ENCODE results near the gene SYT1. TPM values are rescaled to one million over a fixed set of nuclear protein-coding genes. Genes with fewer than 3 reads are reported as not detected.

The SYT1 gene
- total and polyA plus RNA-seq, 2 of the 4 experiments (the other 2 are of a cell fraction) = 2.8 to 3.0 TPM

DNA sequence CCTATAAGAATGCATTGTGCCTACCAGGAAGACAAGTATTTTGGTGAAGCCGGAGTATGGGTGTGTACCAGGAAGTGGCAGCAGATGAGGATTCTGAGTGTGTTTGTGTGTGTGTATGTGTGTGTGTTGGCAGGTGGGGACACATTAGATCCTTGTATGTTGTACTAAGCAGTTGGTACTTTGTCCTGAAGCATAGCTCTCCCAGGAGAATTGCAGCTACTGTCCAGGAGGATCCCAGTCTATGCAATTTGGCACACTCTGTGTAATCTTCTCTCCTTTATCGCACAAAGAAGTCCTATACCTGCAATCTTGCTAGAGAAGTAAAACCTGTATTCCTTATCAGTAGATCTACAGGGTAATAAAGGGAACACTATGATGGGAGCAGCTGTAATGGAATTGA is 549.7 kb downstream of the SYT1 start:
- ATAC-seq (ENCODE audit: low read depth) = no peak

More for the DNA sequence above, 549.7 kb downstream of the SYT1 start:
- peak overlapping the region; percentile 56 for H3K14ac ChIP-seq (replicated peaks; ENCODE audit: low read depth, low read length)
- no peak for DNase-seq
- H3K4me3 ChIP-seq (ENCODE audit: insufficient read depth, low read depth, low read length) = no peak overlapping the region
- POLR2A ChIA-PET (ENCODE audit: unreplicated experiment) = no interaction called here
- 0 out of 2 replicates have a peak overlapping the region, but pooled peaks have one; percentile 8 for H3K4ac ChIP-seq (ENCODE audit: low read depth, low read length)
- no peak for TF ChIP-seq BHLHE40 (IDR thresholded peaks at IDR 0.05; ENCODE audit: low read depth, low read length)
- TF ChIP-seq RAD21 (IDR thresholded peaks at IDR 0.05; ENCODE audit: low read length) = no peak
- no peak for TF ChIP-seq MAFK (IDR thresholded peaks at IDR 0.05; ENCODE audit: low read depth, low read length)
- no peak for TF ChIP-seq MAZ (IDR thresholded peaks at IDR 0.05; ENCODE audit: borderline replicate concordance, low read depth, low read length)
- TF ChIP-seq RFX5 (IDR thresholded peaks at IDR 0.05; ENCODE audit: low read depth, low read length) = no peak
- TF ChIP-seq, protein P1, sequence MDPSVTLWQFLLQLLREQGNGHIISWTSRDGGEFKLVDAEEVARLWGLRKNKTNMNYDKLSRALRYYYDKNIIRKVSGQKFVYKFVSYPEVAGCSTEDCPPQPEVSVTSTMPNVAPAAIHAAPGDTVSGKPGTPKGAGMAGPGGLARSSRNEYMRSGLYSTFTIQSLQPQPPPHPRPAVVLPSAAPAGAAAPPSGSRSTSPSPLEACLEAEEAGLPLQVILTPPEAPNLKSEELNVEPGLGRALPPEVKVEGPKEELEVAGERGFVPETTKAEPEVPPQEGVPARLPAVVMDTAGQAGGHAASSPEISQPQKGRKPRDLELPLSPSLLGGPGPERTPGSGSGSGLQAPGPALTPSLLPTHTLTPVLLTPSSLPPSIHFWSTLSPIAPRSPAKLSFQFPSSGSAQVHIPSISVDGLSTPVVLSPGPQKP (IDR thresholded peaks at IDR 0.05; ENCODE audit: borderline replicate concordance, low read depth, low read length) = no peak
- no peak for TF ChIP-seq CHD1 (IDR thresholded peaks at IDR 0.05; ENCODE audit: low read depth, low read length)
- no peak for TF ChIP-seq RCOR1 (IDR thresholded peaks at IDR 0.05; ENCODE audit: insufficient replicate concordance, low read length)
- TF ChIP-seq, protein P2, sequence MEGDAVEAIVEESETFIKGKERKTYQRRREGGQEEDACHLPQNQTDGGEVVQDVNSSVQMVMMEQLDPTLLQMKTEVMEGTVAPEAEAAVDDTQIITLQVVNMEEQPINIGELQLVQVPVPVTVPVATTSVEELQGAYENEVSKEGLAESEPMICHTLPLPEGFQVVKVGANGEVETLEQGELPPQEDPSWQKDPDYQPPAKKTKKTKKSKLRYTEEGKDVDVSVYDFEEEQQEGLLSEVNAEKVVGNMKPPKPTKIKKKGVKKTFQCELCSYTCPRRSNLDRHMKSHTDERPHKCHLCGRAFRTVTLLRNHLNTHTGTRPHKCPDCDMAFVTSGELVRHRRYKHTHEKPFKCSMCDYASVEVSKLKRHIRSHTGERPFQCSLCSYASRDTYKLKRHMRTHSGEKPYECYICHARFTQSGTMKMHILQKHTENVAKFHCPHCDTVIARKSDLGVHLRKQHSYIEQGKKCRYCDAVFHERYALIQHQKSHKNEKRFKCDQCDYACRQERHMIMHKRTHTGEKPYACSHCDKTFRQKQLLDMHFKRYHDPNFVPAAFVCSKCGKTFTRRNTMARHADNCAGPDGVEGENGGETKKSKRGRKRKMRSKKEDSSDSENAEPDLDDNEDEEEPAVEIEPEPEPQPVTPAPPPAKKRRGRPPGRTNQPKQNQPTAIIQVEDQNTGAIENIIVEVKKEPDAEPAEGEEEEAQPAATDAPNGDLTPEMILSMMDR (conservative IDR thresholded peaks at IDR 0.05; ENCODE audit: low read depth, low read length) = no peak
- no peak for TF ChIP-seq POLR2A (IDR thresholded peaks at IDR 0.05; ENCODE audit: low read depth, low read length)
- no peak for TF ChIP-seq FOS (IDR thresholded peaks at IDR 0.05; ENCODE audit: low read depth, low read length)
- H3K27me3 ChIP-seq (ENCODE audit: control insufficient read depth, insufficient read depth, low read length) = no peaks in the 10 kb centered on the region
- no peak overlapping the region for H3K9ac ChIP-seq (ENCODE audit: low read depth, low read length)
- peaks cover 6% of the 10 kb centered on the region; the same call in 1 of the 2 replicates for H3K9me1 ChIP-seq (ENCODE audit: insufficient read depth, low read length)
- peaks cover 0 to 3% of the 10 kb centered on the region in 2 experiments; a peak in 1 of 4 replicates for H3K79me1 ChIP-seq (ENCODE audit: low read depth in 1 of 2, low read length in 2 of 2)
- H2BK120ac ChIP-seq (ENCODE audit: low read depth, low read length) = peak overlapping the region; percentile 4
- BruUV-seq (replicated peaks) = no TSS peak
- no peak overlapping the region for H2AFZ ChIP-seq (replicated peaks; ENCODE audit: low read length, poor library complexity)
- H4K91ac ChIP-seq (ENCODE audit: insufficient read depth, low read depth, low read length) = peak overlapping the region; percentile 30; the same call in 1 of the 2 replicates
- no peaks in the 10 kb centered on the region for H4K20me1 ChIP-seq (ENCODE audit: insufficient read depth, low read length)
- peak overlapping the region; percentile 1 for H2BK20ac ChIP-seq (ENCODE audit: low read depth, low read length)
- peak overlapping the region; percentile 50; the same call in 1 of the 2 replicates for H3K18ac ChIP-seq (ENCODE audit: low read depth, low read length)
- no peak overlapping the region for H3K23ac ChIP-seq (ENCODE audit: low read depth, low read length)
- H3K36me3 ChIP-seq (ENCODE audit: control insufficient read depth, insufficient read depth, low read length) = no peaks in the 10 kb centered on the region
- H3K9me3 ChIP-seq (ENCODE audit: control insufficient read depth, insufficient read depth, low read length) = no peaks in the 10 kb centered on the region
- no peak overlapping the region for H3K4me2 ChIP-seq (ENCODE audit: low read depth, low read length)
- no peak overlapping the region for H3K56ac ChIP-seq (ENCODE audit: extremely low read depth, insufficient read depth, low read length)
- peak overlapping the region; percentile 71; the same call in 1 of the 2 replicates for H2AK5ac ChIP-seq (ENCODE audit: low read depth, low read length)
- in situ Hi-C loops (cut with MboI; ENCODE audit: low sequenced_read_pairs) = loop anchor here (25.0 kb wide), 3 partner anchors 523 to 1523 kb away; partner anchors contain the start of genes LIN7A and PPP1R12A
- intact Hi-C loops (cut with micrococcal nuclease) = no loop called here
- peak overlapping the region; percentile 30; the same call in 1 of the 2 replicates for H4K5ac ChIP-seq (ENCODE audit: low read depth, low read length)
- peaks cover 10% of the 10 kb centered on the region for H3K4me1 ChIP-seq (ENCODE audit: control insufficient read depth, insufficient read depth, low read length)
- H2BK15ac ChIP-seq (ENCODE audit: low read depth, low read length) = peak overlapping the region; percentile 90; the same call in 2 of the 3 replicates
- CTCF ChIA-PET = no interaction called here
- H4K8ac ChIP-seq (ENCODE audit: low read depth in 2 of 2, low read length in 2 of 2) = peak overlapping the region; percentile 16 to 26; a peak in 2 of 4 replicates
- H2BK5ac ChIP-seq (ENCODE audit: low read depth, low read length, poor library complexity, severe bottlenecking) = peak overlapping the region; percentile 1
- H2AK9ac ChIP-seq (replicated peaks; ENCODE audit: low read depth, low read length, poor library complexity) = no peak overlapping the region
- no peak overlapping the region for H3K27ac ChIP-seq (ENCODE audit: insufficient read depth, low read length)
- WGBS, 2 experiments (ENCODE audit: extremely low coverage in 2 of 2, insufficient read length in 1 of 2) = no CpG with 5 or more reads among the region's 2 CpGs
- dilution Hi-C loops (cut with HindIII; ENCODE audit: low sequenced_read_pairs, unreplicated experiment) = no loop called here
